GM23338 (cell line): Measurements from ENCODE around the gene OR1L1.

Experiments used
- CREB1 ChIP-seq: fragments of 250-450 bp; sonication (Bioruptor Pico); IDR thresholded peaks from 2 replicates; pipeline ENCODE4 v1.5.0; 2020; ENCODE audit warnings: low read depth, mild to moderate bottlenecking, moderate library complexity
- CTCF ChIP-seq, 2 experiments: fragments of 200-600 bp in 1 of 2; sonication (generic) in 1 of 2; conservative IDR thresholded peaks; 2 replicates each; pipeline versions ENCODE4 v1.5.1 to v1.6.1; 2016 to 2017; ENCODE audit warnings: antibody characterized with exemption in 2 of 2, low read depth in 2 of 2, mild to moderate bottlenecking in 2 of 2, moderate library complexity in 1 of 2
- ETS1 ChIP-seq: IDR thresholded peaks from 2 replicates; pipeline ENCODE4 v1.6.1; 2016; ENCODE audit warnings: antibody characterized with exemption
- EZH2 ChIP-seq: fragments of 200-600 bp; sonication (generic); IDR thresholded peaks from one replicate; pipeline ENCODE4 v1.8.0; 2017; ENCODE audit warnings: antibody characterized with exemption, mild to moderate bottlenecking, low read depth; ENCODE audit not compliant: unreplicated experiment
- EZH2phosphoT487 ChIP-seq: fragments of 200-600 bp; sonication (generic); IDR thresholded peaks from one replicate; pipeline ENCODE4 v1.8.1; 2018; ENCODE audit warnings: antibody characterized with exemption; ENCODE audit not compliant: unreplicated experiment
- POLR2AphosphoS5 ChIP-seq: IDR thresholded peaks from 2 replicates; pipeline ENCODE4 v1.6.1; 2016; ENCODE audit warnings: antibody characterized with exemption, low read depth

GRCh38 chr9:122672481-122672880 is 11.0 kb downstream of the OR1L1 start:
- TF ChIP-seq CTCF (conservative IDR thresholded peaks at IDR 0.05; ENCODE audit: low read depth in 2 of 2) (no peak), POLR2AphosphoS5 (no peak), EZH2phosphoT487 (no peak), EZH2 (no peak), CREB1 (CRISPR knock-in tag) (no peak), ETS1 (no peak)
